Measurements from ENCODE around the gene PRSS50.

PRSS50 gene

GRCh38 chr3:46725621-46726314 is 8.1 kb upstream of the PRSS50 start:
- no peak for DNase-seq (ENCODE audit: low spot score)

GRCh38 chr3:46724424-46724823 is 6.8 kb upstream of the PRSS50 start:
- no peak for DNase-seq (ENCODE audit: low spot score)

- no peak for DNase-seq (ENCODE audit: low spot score)
Measured at GRCh38 chr3:46722443-46722842, 4.8 kb upstream of the PRSS50 start.

- DNase-seq (ENCODE audit: low spot score), result no peak
Measured at GRCh38 chr3:46721009-46721408, 3.3 kb upstream of the PRSS50 start.

GRCh38 chr3:46719735-46720271 is 2.1 kb upstream of the PRSS50 start:
- DNase-seq (ENCODE audit: low spot score), result no peak

- DNase-seq (ENCODE audit: low spot score), result no peak
Measured at GRCh38 chr3:46719044-46719565, 1.4 kb upstream of the PRSS50 start.

- no peak for DNase-seq (ENCODE audit: low spot score)
Measured at GRCh38 chr3:46716461-46717441, 918 bp downstream of the PRSS50 start.

GRCh38 chr3:46715507-46716175 is 2.0 kb downstream of the PRSS50 start:
- no peak for DNase-seq (ENCODE audit: low spot score)

- DNase-seq (ENCODE audit: low spot score), result no peak
Measured at GRCh38 chr3:46714728-46715506, 2.8 kb downstream of the PRSS50 start.

- no peak for DNase-seq (ENCODE audit: low spot score)
Measured at GRCh38 chr3:46713898-46714552, 3.6 kb downstream of the PRSS50 start.

- DNase-seq (ENCODE audit: low spot score), result no peak
Measured at GRCh38 chr3:46713050-46713897, 4.4 kb downstream of the PRSS50 start.

- DNase-seq (ENCODE audit: low spot score), result no peak
Measured at GRCh38 chr3:46712191-46713049, 5.2 kb downstream of the PRSS50 start.

GRCh38 chr3:46711760-46712159 is 5.9 kb downstream of the PRSS50 start:
- no peak for DNase-seq (ENCODE audit: low spot score)

GRCh38 chr3:46711305-46711704 is 6.4 kb downstream of the PRSS50 start:
- DNase-seq (ENCODE audit: low spot score), result no peak

- DNase-seq (ENCODE audit: low spot score), result no peak
Measured at GRCh38 chr3:46710671-46711295, 6.9 kb downstream of the PRSS50 start.

GRCh38 chr3:46710229-46710628 is 7.4 kb downstream of the PRSS50 start:
- DNase-seq (ENCODE audit: low spot score), result no peak

GRCh38 chr3:46709721-46710120 is 7.9 kb downstream of the PRSS50 start:
- no peak for DNase-seq (ENCODE audit: low spot score)

- DNase-seq (ENCODE audit: low spot score), result no peak
Measured at GRCh38 chr3:46709157-46709654, 8.5 kb downstream of the PRSS50 start.
